HepG2 (cell line): Measurements from ENCODE around the gene SWI5. TPM values are rescaled to one million over a fixed set of nuclear protein-coding genes. Genes with fewer than 3 reads are reported as not detected.

Experiments used
- AGO2 ChIP-seq: fragments of 200-400 bp; formaldehyde crosslinking; optimal IDR thresholded peaks from 2 replicates; pipeline ENCODE3; 2017; ENCODE audit warnings: mild to moderate bottlenecking, low read depth, low read length, moderate library complexity
- CTCF ChIP-seq: sonication (generic); formaldehyde crosslinking; IDR thresholded peaks from 2 replicates; pipeline ENCODE4 v1.5.0; 2020; ENCODE audit warnings: mild to moderate bottlenecking, missing genetic modification reagents, moderate library complexity
- DDIT3 ChIP-seq: sonication (generic); formaldehyde crosslinking; IDR thresholded peaks from 2 replicates; pipeline ENCODE4 v1.4.0; 2020; ENCODE audit warnings: mild to moderate bottlenecking, missing genetic modification reagents
- GTF3A ChIP-seq: sonication (generic); formaldehyde crosslinking; conservative IDR thresholded peaks from 2 replicates; pipeline ENCODE4 v1.4.0; 2020; ENCODE audit warnings: mild to moderate bottlenecking, missing genetic modification reagents
- HCFC1 ChIP-seq: fragments of 150-350 bp; IDR thresholded peaks from 2 replicates; pipeline ENCODE4 v1.6.1; 2014; ENCODE audit warnings: low read depth, low read length
- JARID2 ChIP-seq: sonication (generic); formaldehyde crosslinking; IDR thresholded peaks from 2 replicates; pipeline ENCODE4 v1.8.1; 2023; ENCODE audit warnings: missing genetic modification reagents, inconsistent platforms; ENCODE audit not compliant: insufficient replicate concordance
- KLF6 ChIP-seq: IDR thresholded peaks from 2 replicates; pipeline ENCODE4 v1.8.0; 2016; ENCODE audit warnings: missing biosample characterization, missing genetic modification reagents
- MAFK ChIP-seq, 2 experiments: IDR thresholded peaks in 1 of 2; conservative IDR thresholded peaks in 1 of 2; 2 replicates each; pipeline ENCODE4 v1.6.1; 2011; ENCODE audit warnings: improper control_type of control experiment in 2 of 2, low read length in 2 of 2
- RFX1 ChIP-seq: fragments of 450-650 bp; IDR thresholded peaks from 2 replicates; pipeline ENCODE4 v1.6.1; 2017
- RXRA ChIP-seq: sonication (generic); formaldehyde crosslinking; IDR thresholded peaks from 2 replicates; pipeline ENCODE4 v1.5.1; 2020; ENCODE audit warnings: missing genetic modification reagents
- SNAI1 ChIP-seq: sonication (generic); formaldehyde crosslinking; IDR thresholded peaks from 2 replicates; pipeline ENCODE4 v1.5.0; 2020; ENCODE audit warnings: mild to moderate bottlenecking, missing genetic modification reagents, borderline replicate concordance
- SP4 ChIP-seq: sonication (generic); formaldehyde crosslinking; IDR thresholded peaks from 2 replicates; pipeline ENCODE4 v1.8.1; 2023; ENCODE audit warnings: mild to moderate bottlenecking, missing genetic modification reagents
- ZBTB21 ChIP-seq: sonication (generic); formaldehyde crosslinking; IDR thresholded peaks from 2 replicates; pipeline ENCODE4 v1.4.0; 2020; ENCODE audit warnings: missing genetic modification reagents
- ZBTB33 ChIP-seq: sonication (generic); formaldehyde crosslinking; IDR thresholded peaks from 2 replicates; pipeline ENCODE4 v1.4.0; 2020; ENCODE audit warnings: missing genetic modification reagents
- ZBTB34 ChIP-seq: sonication (generic); formaldehyde crosslinking; IDR thresholded peaks from 2 replicates; pipeline ENCODE4 v1.8.0; 2022; ENCODE audit warnings: mild to moderate bottlenecking, missing genetic modification reagents
- ZBTB43 ChIP-seq: sonication (generic); formaldehyde crosslinking; conservative IDR thresholded peaks from 2 replicates; pipeline ENCODE4 v1.4.0; 2020; ENCODE audit warnings: missing genetic modification reagents
- ZBTB7A ChIP-seq: sonication (generic); formaldehyde crosslinking; IDR thresholded peaks from 2 replicates; pipeline ENCODE4 v1.8.0; 2022; ENCODE audit warnings: mild to moderate bottlenecking, missing genetic modification reagents
- ZFP62 ChIP-seq: sonication (generic); formaldehyde crosslinking; IDR thresholded peaks from 2 replicates; pipeline ENCODE4 v1.4.0; 2020; ENCODE audit warnings: missing genetic modification reagents
- ZFX ChIP-seq: sonication (generic); formaldehyde crosslinking; IDR thresholded peaks from 2 replicates; pipeline ENCODE4 v1.4.0; 2020; ENCODE audit warnings: mild to moderate bottlenecking, low read depth, missing genetic modification reagents, moderate library complexity
- ZNF136 ChIP-seq: sonication (generic); formaldehyde crosslinking; IDR thresholded peaks from 2 replicates; pipeline ENCODE4 v1.8.1; 2022; ENCODE audit warnings: low read depth, mild to moderate bottlenecking, moderate library complexity, missing genetic modification reagents
- ZNF264 ChIP-seq: sonication (generic); formaldehyde crosslinking; IDR thresholded peaks from 2 replicates; pipeline ENCODE4 v1.4.0; 2020; ENCODE audit warnings: missing genetic modification reagents
- ZNF619 ChIP-seq: sonication (generic); formaldehyde crosslinking; IDR thresholded peaks from 2 replicates; pipeline ENCODE4 v1.4.0; 2020; ENCODE audit warnings: mild to moderate bottlenecking, missing genetic modification reagents
- ZNF629 ChIP-seq: sonication (generic); formaldehyde crosslinking; conservative IDR thresholded peaks from 2 replicates; pipeline ENCODE4 v1.5.0; 2020; ENCODE audit warnings: missing genetic modification reagents
- ZNF652 ChIP-seq: IDR thresholded peaks from 2 replicates; pipeline ENCODE4 v1.6.1; 2016; ENCODE audit warnings: low read depth, borderline replicate concordance
- ZNF768 ChIP-seq: sonication (generic); formaldehyde crosslinking; IDR thresholded peaks from 2 replicates; pipeline ENCODE4 v1.4.0; 2020; ENCODE audit warnings: missing genetic modification reagents
- polyA plus RNA-seq, 8 experiments: library from polyadenylated mRNA; depleted of rRNA in 3 of 8; stranded (reverse) in 7 of 8; unstranded in 1 of 8; fragments of >200 nt; fragmentation: Illumina TruSeq in 4 of 8; extraction: Trizol in 4 of 8; gene quantifications; 2 replicates each; pipeline versions ENCODE4 v1.2.1 to v1.2.3, GENCODE V29; 2011 to 2016; ENCODE audit warnings: low read depth in 4 of 8, missing spikeins in 1 of 8, mixed read lengths in 1 of 8; ENCODE audit not compliant: insufficient read depth in 1 of 8
- total RNA-seq, 5 experiments: library from RNA; depleted of rRNA; stranded (reverse); fragments of >200 nt; fragmentation: Illumina TruSeq; extraction: Trizol; gene quantifications; 2 replicates each; pipeline ENCODE4 v1.2.3, GENCODE V29; 2016; ENCODE audit warnings: low read depth in 1 of 5

Gene SWI5
- total and polyA plus RNA-seq, 2 of the 13 experiments (the other 11 are each of a cell fraction or from before 2014, with no cell fraction given), result 39.2 to 41.0 TPM

GRCh38 chr9:128276008-128276573, at the start of gene SWI5 (continued):
- TF ChIP-seq CTCF (CRISPR knock-in tag), result no peak; the same call in 1 of the 2 replicates
- TF ChIP-seq ZBTB7A (CRISPR knock-in tag), result no peak
- peak; percentile 23; the same call in 1 of the 2 replicates for TF ChIP-seq ZBTB33 (CRISPR knock-in tag)
- peak; percentile 85 for TF ChIP-seq RFX1
- TF ChIP-seq ZNF652 (CRISPR knock-in tag), result no peak
- TF ChIP-seq ZFP62 (CRISPR knock-in tag), result no peak
- TF ChIP-seq MAFK (conservative IDR thresholded peaks at IDR 0.05 in 1 of 2, IDR thresholded peaks at IDR 0.05 in 1 of 2; ENCODE audit: low read length in 2 of 2), result 0 out of 4 replicates have a peak, but pooled peaks of 1 of the 2 experiments have one; percentile 0
- no peak for TF ChIP-seq ZNF264
- TF ChIP-seq ZBTB21, result no peak; the same call in 1 of the 2 replicates
- TF ChIP-seq AGO2, result no peak
- TF ChIP-seq GTF3A, result no peak
- peak; percentile 93 for TF ChIP-seq SP4
- TF ChIP-seq HCFC1, result no peak; the same call in 1 of the 2 replicates
- TF ChIP-seq ZNF136, result no peak
- TF ChIP-seq ZNF629, result no peak
- TF ChIP-seq ZNF768 (CRISPR knock-in tag), result peak; percentile 41; the same call in 1 of the 2 replicates
- peak; percentile 64 for TF ChIP-seq ZFX (CRISPR knock-in tag)
- no peak for TF ChIP-seq DDIT3
- no peak for TF ChIP-seq ZBTB43 (CRISPR knock-in tag)
- peak; percentile 86; the same call in 1 of the 2 replicates for TF ChIP-seq SNAI1
- TF ChIP-seq ZNF619 (CRISPR knock-in tag), result no peak
- TF ChIP-seq ZBTB34 (CRISPR knock-in tag), result no peak
- no peak; the same call in 1 of the 2 replicates for TF ChIP-seq RXRA
- TF ChIP-seq KLF6, result peak; percentile 55; the same call in 1 of the 2 replicates
- no peak for TF ChIP-seq JARID2
